H9 (cell line): ENCODE measurements around the gene MYOM1. TPM values are rescaled to one million over a fixed set of nuclear protein-coding genes. Genes with fewer than 3 reads are reported as not detected.

ENCODE experiments used
- DNase-seq: peaks from one replicate; pipeline ENCODE4 v3.0.0-alpha.2; 2017
- H2AFZ ChIP-seq: one replicate; pipeline ENCODE4 v1.6.1; 2013; ENCODE audit warnings: mild to moderate bottlenecking, low read length, control low read depth, moderate library complexity
- H2AK5ac ChIP-seq: 2 replicates; pipeline ENCODE4 v1.6.1; 2013; ENCODE audit warnings: low read length, control low read depth, mixed read lengths; ENCODE audit not compliant: insufficient read length
- H2BK120ac ChIP-seq: one replicate; pipeline ENCODE4 v1.6.1; 2013; ENCODE audit warnings: low read depth, mild to moderate bottlenecking, low read length, control low read depth, inconsistent platforms; ENCODE audit not compliant: poor library complexity, severe bottlenecking
- H2BK12ac ChIP-seq: 2 replicates; pipeline ENCODE4 v1.6.1; 2013; ENCODE audit warnings: low read length, control low read depth, mixed read lengths, low read depth; ENCODE audit not compliant: insufficient read length
- H2BK15ac ChIP-seq: 2 replicates; pipeline ENCODE4 v1.6.1; 2013; ENCODE audit warnings: low read depth, low read length, control low read depth
- H2BK20ac ChIP-seq: one replicate; pipeline ENCODE4 v1.6.1; 2013; ENCODE audit warnings: low read depth, mild to moderate bottlenecking, low read length, control low read depth, inconsistent platforms; ENCODE audit not compliant: poor library complexity, severe bottlenecking
- H2BK5ac ChIP-seq: 2 replicates; pipeline ENCODE4 v1.6.1; 2013; ENCODE audit warnings: low read length, control low read depth, mixed read lengths; ENCODE audit not compliant: insufficient read length
- H3K14ac ChIP-seq: 2 replicates; pipeline ENCODE4 v1.6.1; 2013; ENCODE audit warnings: low read length, control low read depth; ENCODE audit not compliant: insufficient read depth
- H3K18ac ChIP-seq: 2 replicates; pipeline ENCODE4 v1.6.1; 2013; ENCODE audit warnings: low read depth, mild to moderate bottlenecking, mixed read lengths, low read length, control low read depth; ENCODE audit not compliant: insufficient read length
- H3K23ac ChIP-seq: 2 replicates; pipeline ENCODE4 v1.6.1; 2013; ENCODE audit warnings: low read length, control low read depth, mixed read lengths, low read depth; ENCODE audit not compliant: insufficient read length
- H3K23me2 ChIP-seq: 2 replicates; pipeline ENCODE4 v1.6.1; 2013; ENCODE audit warnings: low read depth, mild to moderate bottlenecking, mixed read lengths, low read length, control low read depth; ENCODE audit not compliant: insufficient read length, poor library complexity, severe bottlenecking
- H3K27ac ChIP-seq: 2 replicates; pipeline ENCODE4 v1.5.1; 2013; ENCODE audit warnings: low read length, control low read depth, mixed read lengths, low read depth; ENCODE audit not compliant: insufficient read length
- H3K27me3 ChIP-seq: 2 replicates; pipeline ENCODE4 v1.6.1; 2013; ENCODE audit warnings: low read length, control low read depth, inconsistent platforms; ENCODE audit not compliant: insufficient read depth
- H3K4ac ChIP-seq: 2 replicates; pipeline ENCODE4 v1.6.1; 2013; ENCODE audit warnings: low read depth, mild to moderate bottlenecking, control low read depth, inconsistent platforms, low read length, moderate library complexity
- H3K4me1 ChIP-seq: 2 replicates; pipeline ENCODE4 v1.6.1; 2013; ENCODE audit warnings: low read length, control low read depth, inconsistent platforms; ENCODE audit not compliant: insufficient read depth
- H3K4me2 ChIP-seq: 2 replicates; pipeline ENCODE4 v1.6.1; 2013; ENCODE audit warnings: low read length, control low read depth, mixed read lengths; ENCODE audit not compliant: insufficient read length, insufficient read depth
- H3K56ac ChIP-seq: 2 replicates; pipeline ENCODE4 v1.6.1; 2013; ENCODE audit warnings: low read depth, mild to moderate bottlenecking, mixed read lengths, low read length, control low read depth; ENCODE audit not compliant: insufficient read length
- H3K79me1 ChIP-seq: 2 replicates; pipeline ENCODE4 v1.6.1; 2013; ENCODE audit warnings: low read depth, mild to moderate bottlenecking, moderate library complexity, low read length, control low read depth, inconsistent platforms; ENCODE audit not compliant: insufficient read depth, poor library complexity, severe bottlenecking
- H3K79me2 ChIP-seq: 2 replicates; pipeline ENCODE4 v1.6.1; 2013; ENCODE audit warnings: low read length, control low read depth, inconsistent platforms; ENCODE audit not compliant: insufficient read depth
- H3K9ac ChIP-seq: 2 replicates; pipeline ENCODE4 v1.6.1; 2013; ENCODE audit warnings: low read length, control low read depth, mixed read lengths; ENCODE audit not compliant: insufficient read length; ENCODE audit errors: extremely low read depth
- H3K9me3 ChIP-seq: one replicate; pipeline ENCODE4 v1.6.1; 2013; ENCODE audit warnings: low read depth, low read length, inconsistent platforms; ENCODE audit not compliant: control insufficient read depth
- H3T11ph ChIP-seq: one replicate; pipeline ENCODE4 v1.6.1; 2013; ENCODE audit warnings: mild to moderate bottlenecking, low read length, control low read depth, inconsistent platforms
- H4K20me1 ChIP-seq: one replicate; pipeline ENCODE4 v1.6.1; 2013; ENCODE audit not compliant: control insufficient read depth, insufficient read length, insufficient read depth
- H4K5ac ChIP-seq: 2 replicates; pipeline ENCODE4 v1.6.1; 2013; ENCODE audit warnings: low read depth, mild to moderate bottlenecking, mixed read lengths, low read length, control low read depth; ENCODE audit not compliant: insufficient read length
- H4K8ac ChIP-seq: replicated peaks from 2 replicates; pipeline ENCODE4 v1.6.1; 2013; ENCODE audit warnings: low read length, control low read depth, mixed read lengths, low read depth; ENCODE audit not compliant: insufficient read length
- H4K91ac ChIP-seq: 2 replicates; pipeline ENCODE4 v1.6.1; 2013; ENCODE audit warnings: low read depth, mild to moderate bottlenecking, moderate library complexity, mixed read lengths, low read length, control low read depth; ENCODE audit not compliant: insufficient read length
- H3K27ac Mint-ChIP-seq, 3 experiments: 2 replicates in 2 of 3; 3 replicates in 1 of 3; pipeline ENCODE4 v1.8.0; 2020 to 2021; ENCODE audit warnings: mixed read lengths in 3 of 3, mild to moderate bottlenecking in 1 of 3, moderate library complexity in 1 of 3
- H3K27me3 Mint-ChIP-seq: 2 replicates; pipeline ENCODE4 v1.8.0; 2021; ENCODE audit warnings: low read depth, mild to moderate bottlenecking, moderate library complexity, mixed read lengths
- H3K36me3 Mint-ChIP-seq, 3 experiments: 2 replicates in 2 of 3; 3 replicates in 1 of 3; pipeline ENCODE4 v1.8.0; 2020 to 2021; ENCODE audit warnings: low read depth in 3 of 3, mixed read lengths in 3 of 3; ENCODE audit not compliant: insufficient read depth in 1 of 3
- H3K4me1 Mint-ChIP-seq, 2 experiments: 2 replicates each; pipeline ENCODE4 v1.8.0; 2020; ENCODE audit warnings: mixed read lengths in 2 of 2
- H3K4me3 Mint-ChIP-seq, 2 experiments: 2 replicates in 1 of 2; 3 replicates in 1 of 2; pipeline ENCODE4 v1.8.0; 2020 to 2021; ENCODE audit warnings: mild to moderate bottlenecking in 2 of 2, mixed read lengths in 2 of 2, moderate library complexity in 1 of 2
- H3K9me3 Mint-ChIP-seq, 2 experiments: 2 replicates in 1 of 2; 3 replicates in 1 of 2; pipeline ENCODE4 v1.8.0; 2020; ENCODE audit warnings: mild to moderate bottlenecking in 2 of 2, mixed read lengths in 2 of 2, moderate library complexity in 1 of 2
- WGBS: extraction: QIAGEN DNeasy Blood & Tissue Kit; methylation state at CpG from one replicate; pipeline ENCODE4 v1.1.7; 2013; ENCODE audit warnings: missing lambda C conversion rate, low lambda C conversion rate, mixed read lengths; ENCODE audit not compliant: insufficient read length; ENCODE audit errors: extremely low coverage; 5-methylcytosine and 5-hydroxymethylcytosine counted together
- total RNA-seq: library from RNA; stranded (reverse); gene quantifications from 2 replicates; pipeline ENCODE4 v1.2.1, GENCODE V29; 2021
- TF ChIP-seq, protein P1 (sequence below): fragments of 200-600 bp; sonication (generic); conservative IDR thresholded peaks from 3 replicates; pipeline ENCODE4 v1.8.0; 2021; ENCODE audit warnings: antibody characterized with exemption, mild to moderate bottlenecking

Gene MYOM1
- total RNA-seq, 1 experiment from 2014 or later, result 0.17 TPM

DNA sequence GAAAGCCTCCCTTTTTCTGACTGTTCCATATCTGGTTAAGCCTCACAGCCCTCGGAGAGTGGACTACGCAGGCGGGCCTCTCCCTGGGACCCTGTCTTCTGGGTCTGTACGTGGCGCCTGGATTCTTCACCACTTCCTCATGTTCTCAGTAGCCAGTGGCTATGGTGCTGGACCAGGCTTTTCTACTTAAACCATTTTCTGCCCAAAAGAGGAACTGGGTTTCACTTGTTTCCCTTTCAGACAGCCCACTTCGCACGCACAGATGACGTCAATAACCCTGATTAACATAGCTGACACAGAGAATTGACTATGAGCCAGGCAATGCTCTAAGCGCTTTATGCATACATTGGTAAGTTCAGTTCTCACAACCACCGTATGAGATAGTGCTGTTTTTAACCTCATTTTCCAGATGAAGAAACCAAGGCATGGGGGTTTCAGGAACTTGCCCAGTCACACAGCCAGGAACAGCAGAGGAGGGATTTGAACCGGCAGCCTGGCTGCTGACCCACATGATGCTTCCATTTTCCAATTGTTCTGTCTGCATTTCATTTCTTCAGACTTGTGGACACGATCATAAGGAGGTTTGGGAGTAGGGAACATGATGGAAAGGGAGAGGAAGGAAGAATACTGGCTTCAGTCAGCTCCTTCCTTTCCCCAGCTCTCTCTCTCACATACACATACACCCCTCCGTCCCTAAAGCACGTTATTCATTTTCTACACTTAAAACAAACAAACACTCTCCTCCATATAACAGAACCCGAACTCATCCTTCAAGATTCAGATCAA, 41.7 kb downstream of the MYOM1 start:
- Histone ChIP-seq H3K4me2 (no peak overlapping the region), H4K91ac (no peak overlapping the region)
- 92% methylated on average over 2 of the region's 15 CpGs for WGBS

More for the DNA sequence above, 41.7 kb downstream of the MYOM1 start:
- H2BK15ac ChIP-seq, result no peak overlapping the region
- H3K9me3 ChIP-seq, result no peaks in the 10 kb centered on the region
- H3K4ac ChIP-seq, result no peak overlapping the region
- no peak overlapping the region for H2AFZ ChIP-seq
- H3K36me3 Mint-ChIP-seq, result no peaks in the 10 kb centered on the region
- H3K9me3 Mint-ChIP-seq, result no peaks in the 10 kb centered on the region; a peak in 1 of 5 replicates
- H3K56ac ChIP-seq, result no peak overlapping the region
- no peak overlapping the region for H2BK12ac ChIP-seq
- no peak overlapping the region for H3K4me3 Mint-ChIP-seq
- no peaks in the 10 kb centered on the region for H3K79me1 ChIP-seq
- H4K20me1 ChIP-seq, result no peaks in the 10 kb centered on the region
- no peak overlapping the region for H2AK5ac ChIP-seq
- no peak overlapping the region for H3K23ac ChIP-seq
- no peak overlapping the region for H3K9ac ChIP-seq
- no peak overlapping the region for H4K8ac ChIP-seq
- no peak overlapping the region for H4K5ac ChIP-seq
- H3K14ac ChIP-seq, result no peak overlapping the region
- no peaks in the 10 kb centered on the region for H3K27me3 ChIP-seq
- no peak overlapping the region for H3K27ac ChIP-seq
- H3K27ac Mint-ChIP-seq, result no peak overlapping the region
- no peak overlapping the region for H2BK120ac ChIP-seq
- no peak overlapping the region for H2BK20ac ChIP-seq
- DNase-seq, result no peak
- H3K4me1 Mint-ChIP-seq, result peaks cover 14 to 19% of the 10 kb centered on the region in 2 experiments
- H3K4me1 ChIP-seq, result no peaks in the 10 kb centered on the region; the same call in 1 of the 2 replicates
- H3K79me2 ChIP-seq, result no peaks in the 10 kb centered on the region
- TF ChIP-seq, protein P1, sequence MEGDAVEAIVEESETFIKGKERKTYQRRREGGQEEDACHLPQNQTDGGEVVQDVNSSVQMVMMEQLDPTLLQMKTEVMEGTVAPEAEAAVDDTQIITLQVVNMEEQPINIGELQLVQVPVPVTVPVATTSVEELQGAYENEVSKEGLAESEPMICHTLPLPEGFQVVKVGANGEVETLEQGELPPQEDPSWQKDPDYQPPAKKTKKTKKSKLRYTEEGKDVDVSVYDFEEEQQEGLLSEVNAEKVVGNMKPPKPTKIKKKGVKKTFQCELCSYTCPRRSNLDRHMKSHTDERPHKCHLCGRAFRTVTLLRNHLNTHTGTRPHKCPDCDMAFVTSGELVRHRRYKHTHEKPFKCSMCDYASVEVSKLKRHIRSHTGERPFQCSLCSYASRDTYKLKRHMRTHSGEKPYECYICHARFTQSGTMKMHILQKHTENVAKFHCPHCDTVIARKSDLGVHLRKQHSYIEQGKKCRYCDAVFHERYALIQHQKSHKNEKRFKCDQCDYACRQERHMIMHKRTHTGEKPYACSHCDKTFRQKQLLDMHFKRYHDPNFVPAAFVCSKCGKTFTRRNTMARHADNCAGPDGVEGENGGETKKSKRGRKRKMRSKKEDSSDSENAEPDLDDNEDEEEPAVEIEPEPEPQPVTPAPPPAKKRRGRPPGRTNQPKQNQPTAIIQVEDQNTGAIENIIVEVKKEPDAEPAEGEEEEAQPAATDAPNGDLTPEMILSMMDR, result no peak
- H3K23me2 ChIP-seq, result no peaks in the 10 kb centered on the region
- H3K27me3 Mint-ChIP-seq, result no peaks in the 10 kb centered on the region
- no peak overlapping the region for H2BK5ac ChIP-seq
- no peak overlapping the region for H3T11ph ChIP-seq
- H3K18ac ChIP-seq, result no peak overlapping the region
